Heart left ventricle (tissue), 13 donors: ENCODE measurements around the gene LPP.

Experiments
- POLR2A ChIP-seq, 2 donors: fragments of 450-650 bp; IDR thresholded peaks; one replicate each; pipeline ENCODE4 v1.6.1; 2017; ENCODE audit warnings: antibody characterized with exemption in 2 of 2, mild to moderate bottlenecking in 2 of 2, moderate library complexity in 2 of 2
- TF ChIP-seq, protein P1 (sequence below), 12 donors: fragments of 200-600 bp; sonication (generic) in 4 of 12; IDR thresholded peaks; one replicate each; pipeline versions ENCODE4 v1.5.0 to v1.8.0; 2018 to 2022; ENCODE audit warnings: antibody characterized with exemption in 12 of 12, mild to moderate bottlenecking in 5 of 12
- donor health status: ischemic (EF 13 %, LVEDD 7.1; RV severe dilation, severe dysfunction).
- donor health status: DM: no; HTN: yes; CAD: no.
- donor health status: DM: no; HTN: no; CAD: no.
- donor health status: ischemic (EF 25% LVEDD 6.9; RV normal size, moderate dysfunction).
- donor health status: ischemic (EF 25% LVEDD 5.7; RV mildly dilated, moderate dysfunction).
- donor health status: ischemic (EF 35%, LVEDD 5.7; RV mildly dilated, moderate dysfunction).
- donor health status: nonischemic (EF 11% LVEDD 7.7; RV severe dilation, severe dysfunction).
- donor health status: DM: yes; HTN: yes; CAD: no.
- donor health status: PGD.
- donor health status: ischemic (EF 29% LVEDD 5.4; RV normal size, mild dysfunction).
- donor health status: nonischemic (EF 23%, LVEDD 6.1; RV moderate dilation, normal function).

DNA sequence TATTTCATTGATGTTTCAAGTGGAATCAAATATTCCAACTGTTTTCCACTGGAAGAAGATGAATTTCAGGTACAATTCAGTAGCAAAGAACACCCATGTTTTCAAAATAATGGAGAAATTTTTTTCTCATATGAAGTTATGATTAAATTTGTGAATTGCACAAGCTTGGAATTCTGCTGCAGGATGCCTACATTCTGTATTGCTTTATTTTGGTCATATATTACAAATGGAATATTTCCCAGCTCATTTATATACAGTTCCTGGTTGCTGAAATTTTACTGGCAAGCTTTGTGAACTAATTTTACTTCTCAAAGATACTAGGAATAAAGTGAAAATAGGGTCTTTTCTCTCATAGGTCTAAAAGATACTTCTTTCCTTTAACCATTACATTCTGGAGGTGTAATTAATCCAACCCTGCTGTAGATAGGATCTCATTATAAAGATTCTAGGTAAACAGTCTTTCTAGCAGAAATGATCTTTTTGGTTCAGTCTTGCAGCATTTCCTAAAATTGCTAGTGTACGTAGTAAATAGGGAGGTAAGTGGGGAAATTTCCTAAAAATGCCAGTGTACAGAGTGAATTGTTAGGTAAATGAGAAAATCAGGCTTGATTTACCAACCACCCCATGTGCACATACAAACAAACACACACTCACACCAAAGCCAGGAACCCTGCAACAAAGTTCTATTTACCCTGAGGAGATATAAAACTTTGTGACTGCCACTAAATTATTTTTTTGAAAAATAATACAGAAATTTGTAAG is 624.3 kb downstream of the LPP start:
- TF ChIP-seq, protein P1, sequence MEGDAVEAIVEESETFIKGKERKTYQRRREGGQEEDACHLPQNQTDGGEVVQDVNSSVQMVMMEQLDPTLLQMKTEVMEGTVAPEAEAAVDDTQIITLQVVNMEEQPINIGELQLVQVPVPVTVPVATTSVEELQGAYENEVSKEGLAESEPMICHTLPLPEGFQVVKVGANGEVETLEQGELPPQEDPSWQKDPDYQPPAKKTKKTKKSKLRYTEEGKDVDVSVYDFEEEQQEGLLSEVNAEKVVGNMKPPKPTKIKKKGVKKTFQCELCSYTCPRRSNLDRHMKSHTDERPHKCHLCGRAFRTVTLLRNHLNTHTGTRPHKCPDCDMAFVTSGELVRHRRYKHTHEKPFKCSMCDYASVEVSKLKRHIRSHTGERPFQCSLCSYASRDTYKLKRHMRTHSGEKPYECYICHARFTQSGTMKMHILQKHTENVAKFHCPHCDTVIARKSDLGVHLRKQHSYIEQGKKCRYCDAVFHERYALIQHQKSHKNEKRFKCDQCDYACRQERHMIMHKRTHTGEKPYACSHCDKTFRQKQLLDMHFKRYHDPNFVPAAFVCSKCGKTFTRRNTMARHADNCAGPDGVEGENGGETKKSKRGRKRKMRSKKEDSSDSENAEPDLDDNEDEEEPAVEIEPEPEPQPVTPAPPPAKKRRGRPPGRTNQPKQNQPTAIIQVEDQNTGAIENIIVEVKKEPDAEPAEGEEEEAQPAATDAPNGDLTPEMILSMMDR (IDR thresholded peaks at IDR 0.05): no peak
- TF ChIP-seq POLR2A (IDR thresholded peaks at IDR 0.05): no peak
